Ovary (tissue), 9 donors: ENCODE results near the gene ADAMTS6. TPM values are rescaled to one million over a fixed set of nuclear protein-coding genes. Genes with fewer than 3 reads are reported as not detected.

ENCODE experiments used
- DNase-seq, 5 donors: peaks; one replicate each; pipeline ENCODE4 v3.0.0-alpha.2; 2019 to 2020
- H3K27ac ChIP-seq, 2 donors: fragments of 200-600 bp; one replicate each; pipeline versions ENCODE4 v1.5.1 to v1.8.0; 2019 to 2022
- H3K27me3 ChIP-seq: fragments of 200-600 bp; one replicate; pipeline ENCODE4 v1.8.0; 2022
- H3K36me3 ChIP-seq: fragments of 200-600 bp; sonication (generic); one replicate; pipeline ENCODE4 v1.5.1; 2019
- H3K4me1 ChIP-seq: one replicate; pipeline ENCODE4 v1.8.1; 2013; ENCODE audit warnings: mild to moderate bottlenecking, moderate library complexity; ENCODE audit not compliant: insufficient read depth
- H3K4me3 ChIP-seq: fragments of 200-600 bp; sonication (generic); one replicate; pipeline ENCODE4 v1.5.1; 2017
- H3K9me3 ChIP-seq, 2 donors: fragments of 200-600 bp in 1 of 2; sonication (generic) in 1 of 2; one replicate each; pipeline versions ENCODE4 v1.5.1 to v1.8.1; 2013 to 2019; ENCODE audit warnings: mild to moderate bottlenecking in 1 of 2, moderate library complexity in 1 of 2
- CTCF ChIP-seq, 3 donors: fragments of 450-650 bp in 2 of 3; fragments of 200-600 bp in 1 of 3; IDR thresholded peaks; one replicate each; pipeline versions ENCODE4 v1.5.1 to v1.8.0; 2016 to 2022; ENCODE audit warnings: antibody characterized with exemption in 3 of 3, mild to moderate bottlenecking in 1 of 3
- EP300 ChIP-seq: sonication (generic); formaldehyde crosslinking; IDR thresholded peaks from one replicate; pipeline ENCODE4 v1.6.1; 2017; ENCODE audit warnings: antibody characterized with exemption
- POLR2A ChIP-seq: fragments of 450-650 bp; IDR thresholded peaks from one replicate; pipeline ENCODE4 v1.6.1; 2017; ENCODE audit warnings: antibody characterized with exemption, mild to moderate bottlenecking, moderate library complexity
- WGBS, 3 donors: extraction: QIAGEN DNeasy Blood & Tissue Kit in 1 of 3; methylation state at CpG; one replicate each; pipeline versions ENCODE4 v1.1.5 to v1.1.7; 2013 to 2017; 5-methylcytosine and 5-hydroxymethylcytosine counted together
- intact Hi-C, 4 donors: fragments of 100-400 bp; cut with DNase I; formaldehyde crosslinking; loops; one replicate each; pipeline versions ENCODE4 v1.11.0 to v1.15.1; 2022 to 2023
- polyA plus RNA-seq, 2 donors: library from polyadenylated mRNA; stranded (reverse); fragments of 200-250 nt in 1 of 2; fragments of 350-450 nt in 1 of 2; fragmentation: Illumina TruSeq in 1 of 2; extraction: RNeasy Lipid Tissue Mini Kit (QIAGEN cat#74804) in 1 of 2; gene quantifications; one replicate each; pipeline ENCODE4 v1.2.3, GENCODE V29; 2013 to 2014
- total RNA-seq, 7 donors: library from RNA; depleted of rRNA in 2 of 7; stranded (reverse); fragments of >200 nt in 2 of 7; fragmentation: NEBNext Ultra II Directional in 3 of 7; extraction: Animal tissue kit (Norgen Biotek cat#: 25700) in 3 of 7; gene quantifications; one replicate each; pipeline versions ENCODE4 v1.1.0 to v1.2.4, GENCODE V29; 2016 to 2023
- donor health status: DM: no; HTN: no; CAD: no; lungs with moderate emphysema.
- donor health status: DM: no; HTN: no; CAD: no.
- donor health status: Bipolar disorder and iron deficiency.
- donor health status: DM: yes; HTN: yes; CAD: no.
- donor health status: DM: no; HTN: no; CAD: no.
- donor health status: DM: yes; HTN: yes; CAD: no.

ADAMTS6 gene
- total and polyA plus RNA-seq, 9 donors: 0.96 to 7.2 (median 2.2) TPM

GRCh38 chr5:65481171-65481581 is 544 bp downstream of the ADAMTS6 start:
- no peaks in the 10 kb centered on the region for H3K9me3 ChIP-seq
- H3K27ac ChIP-seq: peak overlapping the region in 1 of 2 donors; percentile 83
- H3K36me3 ChIP-seq: no peaks in the 10 kb centered on the region
- 0% methylated on average over 7 of the region's 7 CpGs for WGBS, 3 donors
- H3K4me3 ChIP-seq: peak overlapping the region; percentile 58
- no peak for DNase-seq
- H3K4me1 ChIP-seq: no peaks in the 10 kb centered on the region
- no peaks in the 10 kb centered on the region for H3K27me3 ChIP-seq
- TF ChIP-seq EP300: no peak
- TF ChIP-seq POLR2A: no peak
- no peak for TF ChIP-seq CTCF (IDR thresholded peaks at IDR 0.05)
- intact Hi-C loops: loop anchor here (5.0 to 10.0 kb wide), 7 partner anchors 379 to 846 kb away; no protein-coding TSS in a partner anchor

DNA sequence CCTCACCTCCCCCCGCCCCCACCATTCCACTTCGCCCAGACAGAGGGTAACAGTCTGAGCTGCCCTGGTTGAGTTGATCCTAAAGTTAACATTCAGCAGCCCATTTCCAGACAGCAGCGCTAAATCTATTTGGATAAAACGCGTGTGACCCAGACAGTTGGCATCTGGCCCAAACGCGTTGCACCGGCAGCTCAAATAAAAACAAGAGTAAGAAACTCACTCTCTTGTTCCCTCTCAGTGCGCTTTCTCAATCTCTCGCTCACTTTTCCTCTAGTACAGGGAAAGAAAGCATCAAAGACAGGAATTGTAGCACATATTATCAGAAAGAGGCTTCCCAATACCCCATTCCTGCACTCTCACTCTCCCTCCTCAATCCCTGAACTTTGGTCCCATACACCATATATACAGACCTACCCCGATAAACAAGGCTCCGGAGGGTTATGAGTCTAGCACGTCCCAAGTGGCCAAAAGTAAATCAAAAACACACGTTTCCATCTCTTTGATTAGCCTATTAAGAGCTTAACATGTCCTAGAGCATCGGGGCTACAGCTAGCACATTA is 1.3 kb downstream of the ADAMTS6 start:
- peak; percentile 70 to 84 (median 79) for DNase-seq
- 0 to 1% (median 1%) methylated on average over 15 of the region's 15 CpGs for WGBS, 3 donors

GRCh38 chr5:65479527-65479926 is 2.2 kb downstream of the ADAMTS6 start:
- H3K27ac ChIP-seq: no peak overlapping the region
- H3K4me3 ChIP-seq: no peak overlapping the region
- WGBS, 3 donors: 5 to 12% (median 9%) methylated on average over 1 of the region's 1 CpG

More for the DNA sequence above, 1.3 kb downstream of the ADAMTS6 start:
- no peak for TF ChIP-seq POLR2A
- no peak for TF ChIP-seq EP300
- TF ChIP-seq CTCF (IDR thresholded peaks at IDR 0.05): no peak
- Histone ChIP-seq H3K27ac (peak overlapping the region; percentile 32 to 53), H3K36me3 (no peaks in the 10 kb centered on the region), H3K4me3 (peak overlapping the region; percentile 43), H3K9me3 (no peaks in the 10 kb centered on the region), H3K4me1 (no peaks in the 10 kb centered on the region), H3K27me3 (no peaks in the 10 kb centered on the region)
- intact Hi-C loops: loop anchor here (5.0 to 10.0 kb wide), 7 partner anchors 378 to 846 kb away; no protein-coding TSS in a partner anchor

GRCh38 chr5:65478336-65478735 is 3.4 kb downstream of the ADAMTS6 start:
- no peaks in the 10 kb centered on the region for H3K9me3 ChIP-seq
- H3K4me1 ChIP-seq: no peaks in the 10 kb centered on the region
- H3K27me3 ChIP-seq: no peaks in the 10 kb centered on the region
- 95 to 98% (median 98%) methylated on average over 1 of the region's 1 CpG for WGBS, 3 donors
- DNase-seq: no peak
- H3K27ac ChIP-seq: no peak overlapping the region
- H3K36me3 ChIP-seq: no peaks in the 10 kb centered on the region
- intact Hi-C loops: no loop called here
- no peak overlapping the region for H3K4me3 ChIP-seq
- no peak for TF ChIP-seq POLR2A
- TF ChIP-seq EP300: no peak
- TF ChIP-seq CTCF (IDR thresholded peaks at IDR 0.05): no peak

More at GRCh38 chr5:65479527-65479926, 2.2 kb downstream of the ADAMTS6 start:
- Histone ChIP-seq H3K36me3 (no peaks in the 10 kb centered on the region), H3K9me3 (no peaks in the 10 kb centered on the region), H3K27me3 (no peaks in the 10 kb centered on the region), H3K4me1 (no peaks in the 10 kb centered on the region)
- intact Hi-C loops: no loop called here
- TF ChIP-seq EP300 (no peak), CTCF (IDR thresholded peaks at IDR 0.05) (no peak), POLR2A (no peak)
- no peak for DNase-seq
